Kidney (tissue), 22 donors: ENCODE measurements around the gene PDGFD. TPM values are rescaled to one million over a fixed set of nuclear protein-coding genes. Genes with fewer than 3 reads are reported as not detected.

Experiments used
- DNase-seq, 5 donors: peaks; one replicate each; pipeline ENCODE4 v3.0.0-alpha.2; 2013 to 2020
- FAIRE-seq: peaks from 2 replicates; lab custom pipeline; 2012; peaks lifted over from hg19 to GRCh38; lab: Jason Lieb, UNC
- H3K27ac ChIP-seq, 2 donors: one replicate each; pipeline ENCODE4 v1.7.0; 2013; ENCODE audit warnings: low read depth in 2 of 2, low read length in 2 of 2, inconsistent platforms in 1 of 2
- H3K27me3 ChIP-seq: one replicate; pipeline ENCODE4 v1.7.1; 2013; ENCODE audit warnings: low read length, inconsistent platforms; ENCODE audit not compliant: control insufficient read depth, insufficient read depth
- H3K36me3 ChIP-seq, 3 donors: one replicate each; pipeline versions ENCODE4 v1.7.0 to v1.7.1; 2013; ENCODE audit warnings: low read length in 3 of 3, control low read depth in 1 of 3, inconsistent platforms in 1 of 3; ENCODE audit not compliant: insufficient read depth in 3 of 3, control insufficient read depth in 2 of 3
- H3K4me1 ChIP-seq, 3 donors: one replicate each; pipeline versions ENCODE4 v1.7.0 to v1.7.1; 2013; ENCODE audit warnings: low read length in 3 of 3, inconsistent platforms in 1 of 3, low read depth in 1 of 3; ENCODE audit not compliant: control insufficient read depth in 2 of 3, insufficient read depth in 2 of 3
- H3K4me3 ChIP-seq, 3 donors: one replicate each; pipeline versions ENCODE4 v1.7.0 to v1.8.1; 2013; ENCODE audit warnings: low read length in 3 of 3, control low read depth in 1 of 3, inconsistent platforms in 1 of 3
- H3K9ac ChIP-seq, 3 donors: one replicate each; pipeline versions ENCODE4 v1.7.0 to v1.7.1; 2013; ENCODE audit warnings: low read length in 3 of 3, control low read depth in 1 of 3, inconsistent platforms in 1 of 3
- H3K9me3 ChIP-seq, 3 donors: one replicate each; pipeline versions ENCODE4 v1.7.0 to v1.7.1; 2013; ENCODE audit warnings: low read length in 3 of 3, control low read depth in 1 of 3, inconsistent platforms in 1 of 3; ENCODE audit not compliant: control insufficient read depth in 2 of 3, insufficient read depth in 1 of 3
- CTCF ChIP-seq: IDR thresholded peaks from 3 replicates; pipeline ENCODE4 v1.5.1; 2012; ENCODE audit warnings: mild to moderate bottlenecking, moderate library complexity, borderline replicate concordance; ENCODE audit not compliant: insufficient read depth; ENCODE audit errors: extremely low read depth
- intact Hi-C: fragments of 100-400 bp; cut with DNase I; formaldehyde crosslinking; loops from one replicate; pipeline ENCODE4 v1.11.1; 2022
- long read RNA-seq, 10 donors: library from polyadenylated mRNA in 1 of 10; unstranded in 1 of 10; transcript quantifications; one replicate each; pipeline ENCODE4 v2.0.0 and lab custom pipeline, GENCODE V29; 2021 to 2026
- polyA plus RNA-seq: library from polyadenylated mRNA; stranded (reverse); fragments of 350-450 nt; fragmentation: Illumina TruSeq; extraction: RNeasy Lipid Tissue Mini Kit (QIAGEN cat#74804); gene quantifications from one replicate; pipeline ENCODE4 v1.2.3, GENCODE V29; 2014; ENCODE audit warnings: low read depth, low replicate concordance; ENCODE audit not compliant: insufficient read depth
- total RNA-seq: library from RNA; stranded (reverse); fragmentation: NEBNext Ultra II Directional; extraction: Animal tissue kit (Norgen Biotek cat#: 25700); gene quantifications from one replicate; pipeline ENCODE4 v1.2.1, GENCODE V29; 2021
- donor health status: control.
- donor health status: control.
- donor health status: control.
- donor health status: control.
- donor health status: control.
- donor health status: DM: yes; HTN: yes; CAD: no.
- donor health status: Normal renal cell carcinoma (clear cell type).

Gene PDGFD
- total RNA-seq: 12.2 TPM
- 5.3 TPM for polyA plus RNA-seq
- long read RNA-seq, donor 1, full-length matches to known transcripts: 2 of 8 reads
- long read RNA-seq, donor 1, partial matches to known transcripts: 6 of 8 reads
- long read RNA-seq, donor 1, other reads (novel, unspliced or antisense): 0 of 8 reads
- long read RNA-seq, donor 2, transcript PDGFD-202 (7 exons, 3,801 nt): major isoform, 6 of 6 reads
- long read RNA-seq, donor 2, partial matches to known transcripts: 0 of 6 reads
- long read RNA-seq, donor 2, other reads (novel, unspliced or antisense): 0 of 6 reads
- long read RNA-seq, donor 3, partial matches to known transcripts: 0 of 4 reads
- long read RNA-seq, donor 3, other reads (novel, unspliced or antisense): 0 of 4 reads
- long read RNA-seq, donor 4, full-length matches to known transcripts: 3 of 3 reads
- long read RNA-seq, donor 4, partial matches to known transcripts: 0 of 3 reads
- long read RNA-seq, donor 4, other reads (novel, unspliced or antisense): 0 of 3 reads
- long read RNA-seq, donor 5: 0 reads
- long read RNA-seq, donor 6, full-length matches to known transcripts: 6 of 6 reads
- long read RNA-seq, donor 6, partial matches to known transcripts: 0 of 6 reads
- long read RNA-seq, donor 6, other reads (novel, unspliced or antisense): 0 of 6 reads
- long read RNA-seq, donor 7, full-length matches to known transcripts: 18 of 19 reads
- long read RNA-seq, donor 7, partial matches to known transcripts: 1 of 19 reads
- long read RNA-seq, donor 7, other reads (novel, unspliced or antisense): 0 of 19 reads
- long read RNA-seq, donor 8, full-length matches to known transcripts: 7 of 7 reads
- long read RNA-seq, donor 8, partial matches to known transcripts: 0 of 7 reads
- long read RNA-seq, donor 8, other reads (novel, unspliced or antisense): 0 of 7 reads
- long read RNA-seq, donor 9, partial matches to known transcripts: 0 of 1 reads
- long read RNA-seq, donor 9, other reads (novel, unspliced or antisense): 0 of 1 reads
- long read RNA-seq, donor 10, partial matches to known transcripts: 0 of 3 reads
- long read RNA-seq, donor 10, other reads (novel, unspliced or antisense): 0 of 3 reads

GRCh38 chr11:104164028-104164520 is at the start of gene PDGFD:
Gene PDGFD (minus strand): TSS chr11:104164147.
- FAIRE-seq: no peak
- peak within 1 kb of the TSS in 1 of 3 donors; percentile 68 for H3K9ac ChIP-seq
- H3K36me3 ChIP-seq: no peaks in the 10 kb centered on the region
- H3K27ac ChIP-seq: no peak within 1 kb of the TSS
- H3K27me3 ChIP-seq: no peaks in the 10 kb centered on the region
- intact Hi-C loops: no loop called here
- H3K9me3 ChIP-seq: no peaks in the 10 kb centered on the region
- H3K4me1 ChIP-seq: peaks cover 0 to 3% (median 0%) of the 10 kb centered on the region in 3 donors
- DNase-seq: peak; percentile 83 to 90 (median 83)
- TF ChIP-seq CTCF: no peak
- H3K4me3 ChIP-seq: peak within 1 kb of the TSS; percentile 69 to 74 (median 74)

GRCh38 chr11:104206936-104207335 is 43.0 kb upstream of the PDGFD start:
- Histone ChIP-seq H3K4me3 (no peak overlapping the region), H3K4me1 (no peaks in the 10 kb centered on the region), H3K27ac (no peak overlapping the region), H3K9ac (no peak overlapping the region), H3K9me3 (peaks cover 0 to 2% (median 0%) of the 10 kb centered on the region in 3 donors), H3K27me3 (no peaks in the 10 kb centered on the region), H3K36me3 (no peaks in the 10 kb centered on the region)
- intact Hi-C loops: no loop called here
- no peak for DNase-seq
- no peak for TF ChIP-seq CTCF
- no peak for FAIRE-seq

GRCh38 chr11:104205838-104206237 is 41.9 kb upstream of the PDGFD start:
- Histone ChIP-seq H3K36me3 (no peaks in the 10 kb centered on the region), H3K9ac (no peak overlapping the region), H3K27ac (no peak overlapping the region), H3K4me1 (no peaks in the 10 kb centered on the region), H3K9me3 (peaks cover 0 to 2% (median 0%) of the 10 kb centered on the region in 3 donors), H3K4me3 (no peak overlapping the region), H3K27me3 (no peaks in the 10 kb centered on the region)
- DNase-seq: no peak
- TF ChIP-seq CTCF: no peak
- FAIRE-seq: no peak
- intact Hi-C loops: no loop called here
